GM18517 (cell line): Measurements from ENCODE around the gene PSMC3.

Experiments
- ATAC-seq: cut with Tn5 transposase; IDR thresholded peaks from one replicate; pipeline ENCODE4 v1.9.1; 2021; ENCODE audit warnings: mild to moderate bottlenecking, moderate library complexity; ENCODE audit not compliant: unreplicated experiment

PSMC3 gene

DNA sequence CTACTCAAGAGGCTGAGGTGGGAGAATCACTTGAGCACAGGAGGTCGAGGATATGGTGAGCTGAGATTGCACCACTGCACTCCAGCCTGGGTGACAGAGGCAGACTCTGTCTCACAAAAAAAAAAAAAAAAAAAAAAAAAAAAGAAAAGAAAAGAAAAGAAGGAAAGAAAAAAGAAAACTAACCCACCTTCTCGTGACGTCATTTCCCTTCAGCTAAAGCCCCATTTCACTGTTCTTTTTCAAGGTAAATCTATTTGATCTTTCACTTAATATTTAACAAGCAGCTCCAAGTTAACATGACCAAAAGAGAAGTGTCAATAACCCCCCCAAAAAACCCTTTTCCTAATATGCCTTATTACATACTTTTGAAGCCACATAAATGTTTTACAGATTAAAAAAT is 17.6 kb upstream of the PSMC3 start:
- ATAC-seq: no peak

- ATAC-seq: no peak
These were observed 16.9 kb upstream of the PSMC3 start for GRCh38 chr11:47443028-47443700.

DNA sequence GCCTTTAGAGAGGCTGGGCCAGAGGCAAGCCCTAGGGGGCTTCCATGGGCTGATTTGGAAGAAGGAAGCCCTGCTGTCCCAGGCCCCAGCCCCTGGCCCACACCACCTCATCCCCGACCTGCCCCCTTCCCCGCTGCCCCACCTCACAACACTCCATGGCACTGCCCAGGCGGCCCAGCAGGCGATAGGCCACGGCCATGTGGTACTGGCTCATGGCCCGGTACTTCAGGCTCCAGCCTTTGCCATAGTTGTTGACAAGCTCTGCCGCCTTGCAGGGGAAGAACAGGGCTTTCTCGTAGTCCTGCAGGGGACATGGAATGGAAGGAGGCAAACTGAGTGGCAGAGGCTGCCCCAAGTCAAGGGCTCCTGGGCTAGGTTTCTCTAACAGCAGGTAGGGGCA is 16.3 kb upstream of the PSMC3 start:
- ATAC-seq: no peak

DNA sequence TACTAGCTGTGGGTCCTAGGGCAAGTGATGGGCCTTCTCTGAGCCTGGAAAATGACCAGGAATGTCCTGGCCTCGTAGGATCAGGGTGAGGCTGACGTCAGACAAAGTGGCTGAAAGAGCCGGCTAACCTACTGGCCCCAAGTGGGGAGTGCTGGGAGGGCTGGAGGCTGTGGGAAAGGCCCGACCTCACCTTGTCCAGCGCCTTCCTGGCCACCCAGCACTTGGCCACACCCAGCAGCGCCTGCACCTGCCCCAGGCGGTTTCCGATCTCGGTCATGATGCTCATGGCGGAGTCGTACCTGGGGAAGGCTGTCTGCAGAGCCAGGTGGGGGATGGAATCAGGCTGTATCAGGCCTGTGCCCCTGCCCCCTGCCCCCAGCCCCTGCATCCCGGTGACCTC is 15.2 kb upstream of the PSMC3 start:
- ATAC-seq: no peak

- no peak for ATAC-seq
These were observed 13.8 kb upstream of the PSMC3 start for GRCh38 chr11:47440054-47440476.

DNA sequence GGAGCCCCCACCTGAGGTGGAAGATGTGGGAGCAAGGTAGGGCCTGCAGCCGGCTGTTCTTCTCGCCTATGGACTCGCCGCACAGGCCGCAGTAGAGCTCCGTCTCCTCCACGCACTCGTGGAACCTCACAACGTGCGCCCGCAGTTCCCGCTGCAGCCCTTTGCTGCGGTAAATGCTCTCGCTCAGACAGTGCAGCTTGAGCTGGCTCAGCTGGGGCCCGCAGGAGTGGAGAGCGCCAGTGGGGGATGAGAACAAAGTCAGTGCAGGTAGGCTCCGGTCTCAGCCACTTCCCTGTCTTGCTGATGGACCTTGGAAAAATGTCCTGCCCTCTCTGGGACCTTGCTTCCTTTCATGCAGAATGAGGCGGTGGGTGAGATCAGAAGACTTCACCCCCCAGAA is 12.5 kb upstream of the PSMC3 start:
- no peak for ATAC-seq

GRCh38 chr11:47437746-47438418 is 11.6 kb upstream of the PSMC3 start:
- ATAC-seq: no peak

DNA sequence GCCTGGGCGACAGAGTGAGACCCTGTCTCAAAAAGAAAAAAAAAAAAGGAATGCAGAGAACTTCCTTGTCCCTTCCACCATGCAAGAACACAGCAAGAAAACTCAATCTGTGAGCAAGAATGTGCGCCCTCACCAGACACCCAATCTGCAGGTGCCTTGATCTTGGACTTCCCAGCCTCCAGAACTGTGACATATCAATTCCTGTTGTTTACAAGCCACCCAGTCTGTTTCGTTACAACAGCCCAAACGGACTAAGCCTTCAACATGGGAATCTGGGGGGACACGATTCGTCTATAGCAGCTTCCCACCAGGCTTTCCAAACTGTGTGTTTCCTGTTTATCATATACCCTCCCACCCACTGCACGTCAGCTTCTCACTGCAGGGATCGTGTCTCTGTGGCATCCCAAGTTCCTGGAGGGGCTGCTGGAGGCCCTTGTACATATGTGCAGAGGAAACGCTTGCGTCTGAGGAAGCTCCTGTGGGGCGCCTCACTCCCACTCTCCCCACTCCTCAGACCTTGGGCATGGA is 11.0 kb upstream of the PSMC3 start:
- ATAC-seq: no peak

DNA sequence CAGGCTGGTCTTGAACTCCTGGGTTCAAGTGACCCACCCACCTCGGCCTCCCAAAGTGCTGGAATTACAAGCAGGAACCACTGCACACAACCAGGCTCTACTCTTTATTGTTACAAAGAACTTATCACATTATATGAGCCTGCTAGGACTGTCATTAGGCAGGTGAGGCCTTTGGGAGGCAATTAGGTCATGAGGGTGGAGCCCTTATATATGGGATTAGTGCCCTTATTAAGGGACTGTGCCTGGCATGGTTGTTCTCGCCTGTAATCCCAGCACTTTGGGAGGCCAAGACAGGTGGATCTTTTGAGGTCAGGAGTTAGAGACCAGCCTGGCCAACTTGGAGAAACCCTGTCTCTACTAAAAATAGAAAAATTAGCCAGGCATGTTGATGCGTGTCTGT is 10.5 kb upstream of the PSMC3 start:
- ATAC-seq: no peak

GRCh38 chr11:47435687-47436086 is 9.4 kb upstream of the PSMC3 start:
- ATAC-seq: no peak

- no peak for ATAC-seq
These were observed 8.0 kb upstream of the PSMC3 start for GRCh38 chr11:47434011-47434786.

DNA sequence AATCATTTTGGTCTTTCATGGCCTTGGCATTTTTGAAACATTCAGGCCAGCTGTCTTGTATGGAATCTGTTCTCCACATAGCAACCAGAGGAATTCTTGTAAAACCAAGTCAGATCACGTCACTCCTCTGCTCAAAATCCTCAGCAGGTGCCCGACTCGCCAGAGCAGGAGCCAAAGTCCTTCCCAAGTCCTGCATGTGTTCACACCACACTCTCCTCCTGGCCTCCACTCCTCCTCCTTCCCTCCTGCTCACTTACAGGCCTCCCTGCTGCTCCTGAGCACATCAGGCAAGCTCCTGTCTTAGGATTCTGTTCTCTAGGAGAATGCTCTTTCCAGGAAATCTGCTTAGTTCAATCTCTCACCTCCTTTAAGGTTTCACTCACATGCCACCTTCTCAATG is 6.9 kb upstream of the PSMC3 start:
- ATAC-seq: no peak

DNA sequence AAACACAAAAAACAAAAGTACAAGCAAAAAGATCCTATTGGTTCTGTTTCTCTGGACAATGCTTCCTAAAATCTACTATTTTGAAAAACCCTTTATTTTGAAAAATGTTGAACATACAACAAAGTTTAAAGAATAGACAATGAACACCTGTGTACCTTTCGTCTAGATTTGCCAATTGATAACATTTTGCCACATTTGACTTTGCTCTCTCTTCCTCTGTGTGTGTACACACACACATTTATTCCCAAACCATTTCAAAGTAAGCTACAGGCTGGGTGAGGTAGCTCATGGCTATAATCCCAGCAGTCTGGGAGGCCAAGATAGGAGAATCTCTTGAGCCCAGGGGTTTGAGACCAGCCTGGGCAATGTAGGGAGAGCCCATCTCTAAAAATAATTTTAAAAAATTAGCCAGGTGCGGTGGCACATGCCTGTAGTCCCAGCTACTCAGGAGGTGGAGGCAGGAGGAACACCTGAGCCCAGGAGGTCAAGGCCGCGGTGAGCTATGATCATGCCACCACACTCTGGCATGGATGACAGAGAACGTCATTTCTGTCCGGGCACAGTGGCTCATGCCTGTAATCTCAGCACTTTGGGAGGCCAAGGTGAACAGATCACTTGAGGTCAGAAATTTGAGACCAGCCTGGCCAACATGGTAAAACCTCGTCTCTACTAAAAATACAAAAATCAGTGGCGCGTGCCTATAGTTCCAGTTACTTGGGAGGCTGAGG is 5.3 kb upstream of the PSMC3 start:
- ATAC-seq: no peak

DNA sequence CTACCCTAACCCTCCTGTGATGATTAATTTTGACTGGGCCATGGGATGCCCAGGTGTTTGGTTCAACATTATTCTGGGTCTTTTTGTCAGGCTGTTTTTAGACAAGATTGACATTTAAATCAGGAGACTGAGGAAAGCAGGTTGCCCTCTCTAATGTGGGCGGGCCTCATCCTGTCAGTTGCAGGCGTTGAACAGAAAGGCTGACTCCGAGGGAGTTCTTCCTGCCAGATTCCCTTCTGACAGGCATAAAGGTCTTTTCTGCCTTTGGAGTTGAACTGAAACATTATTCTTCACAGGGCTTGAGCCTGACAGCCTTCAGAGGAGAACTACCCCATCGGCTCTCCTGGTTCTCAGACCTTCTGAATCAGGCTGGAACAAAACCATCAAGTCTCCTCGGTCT is 4.3 kb upstream of the PSMC3 start:
- no peak for ATAC-seq

DNA sequence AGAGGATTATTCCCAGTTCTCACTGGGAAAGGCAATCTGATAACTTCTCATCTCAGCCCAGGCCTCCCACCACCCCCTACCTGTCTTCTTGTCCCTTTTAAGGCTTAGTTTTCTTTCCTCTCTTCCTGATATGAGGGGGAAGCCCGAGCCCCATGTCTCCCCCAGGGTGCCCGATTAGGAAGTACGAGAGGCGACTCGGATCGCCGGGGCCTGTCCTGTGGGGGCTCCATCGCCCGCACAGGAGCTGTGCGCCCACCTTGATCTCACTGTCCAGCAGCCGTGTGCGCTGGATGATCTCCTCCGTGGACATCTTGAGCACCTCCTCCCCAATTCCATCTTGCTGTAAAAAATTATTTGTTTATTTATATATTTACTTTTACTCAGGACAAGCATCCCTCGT is 628 bp downstream of the PSMC3 start:
- no peak for ATAC-seq

DNA sequence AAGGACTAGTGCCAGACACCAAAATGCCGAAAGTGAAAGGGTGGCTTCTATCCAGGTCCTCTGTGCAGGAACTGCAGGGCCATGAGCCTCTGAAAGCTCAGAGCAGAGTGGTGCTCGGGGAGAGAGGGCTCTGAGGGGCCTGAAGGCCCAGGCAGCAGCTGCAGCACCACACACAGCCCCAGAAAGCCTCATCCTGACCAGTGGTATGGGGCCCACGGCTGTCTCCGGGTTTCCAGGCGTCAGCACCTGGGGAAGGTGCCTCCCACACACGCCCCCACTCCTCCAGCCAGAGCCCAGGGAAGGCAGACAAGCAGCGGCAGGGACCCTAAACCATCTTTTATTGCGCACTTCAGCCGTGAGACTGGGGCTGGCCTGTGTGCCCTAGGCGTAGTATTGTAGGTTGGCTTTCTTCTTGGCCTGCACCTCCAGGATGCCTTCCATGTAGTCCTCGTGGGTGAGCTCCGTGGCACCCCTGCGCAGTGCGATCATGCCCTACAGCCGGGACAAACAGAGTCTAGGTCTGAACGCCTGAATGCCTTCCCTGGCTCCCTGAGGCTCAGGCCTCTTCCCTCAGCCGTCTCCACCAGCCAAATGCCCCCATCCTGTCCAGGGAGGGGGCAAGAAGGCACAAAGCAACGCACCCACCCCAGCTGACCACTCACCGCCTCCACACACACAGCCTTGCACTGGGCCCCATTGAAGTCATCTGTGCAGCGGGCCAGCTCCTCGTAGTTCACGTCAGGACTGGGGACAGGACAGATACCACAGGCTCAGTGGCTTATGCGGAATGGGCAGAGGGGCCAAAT is 7.6 kb downstream of the PSMC3 start:
- ATAC-seq: no peak

DNA sequence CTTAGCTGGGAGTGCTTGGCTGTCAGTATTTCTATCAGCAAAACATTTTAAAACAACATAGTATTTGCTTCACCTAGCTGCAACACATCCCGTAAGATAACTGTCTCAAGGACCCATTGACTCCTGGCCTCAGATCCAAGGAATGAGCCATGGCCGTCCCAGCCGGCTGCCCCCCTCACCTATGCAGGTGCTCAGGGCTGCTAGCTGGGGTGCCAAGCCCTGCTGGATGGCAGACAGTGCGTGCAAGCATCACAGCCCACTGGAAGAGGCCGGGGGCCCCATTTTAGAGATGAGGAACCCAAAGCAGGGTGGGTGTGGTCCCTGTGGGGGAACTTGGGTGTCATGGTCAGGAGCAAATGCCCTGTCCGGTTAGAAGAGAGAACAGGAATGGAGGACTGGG is 8.5 kb downstream of the PSMC3 start:
- ATAC-seq: no peak

DNA sequence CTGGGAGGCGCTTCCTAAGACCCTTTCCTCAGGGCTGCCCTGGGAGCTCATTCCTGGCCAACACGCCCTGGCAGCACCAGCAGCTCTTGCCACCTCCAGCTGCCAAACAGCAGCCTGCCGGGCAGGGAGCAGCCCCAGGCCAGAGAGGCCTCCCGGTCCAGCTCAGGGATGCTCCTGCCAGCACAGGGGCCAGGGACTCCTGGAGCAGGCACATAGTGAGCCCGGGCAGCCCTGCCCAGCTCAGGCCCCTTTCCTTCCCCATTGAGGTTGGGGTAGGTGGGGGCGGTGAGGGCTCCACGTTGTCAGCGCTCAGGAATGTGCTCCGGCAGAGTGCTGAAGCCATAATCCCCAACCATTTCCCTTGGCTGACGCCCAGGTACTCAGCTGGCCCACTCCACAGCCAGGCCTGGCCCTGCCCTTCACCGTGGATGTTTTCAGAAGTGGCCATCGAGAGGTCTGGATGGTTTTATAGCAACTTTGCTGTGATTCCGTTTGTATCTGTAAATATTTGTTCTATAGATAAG is 10.2 kb downstream of the PSMC3 start:
- ATAC-seq: no peak

DNA sequence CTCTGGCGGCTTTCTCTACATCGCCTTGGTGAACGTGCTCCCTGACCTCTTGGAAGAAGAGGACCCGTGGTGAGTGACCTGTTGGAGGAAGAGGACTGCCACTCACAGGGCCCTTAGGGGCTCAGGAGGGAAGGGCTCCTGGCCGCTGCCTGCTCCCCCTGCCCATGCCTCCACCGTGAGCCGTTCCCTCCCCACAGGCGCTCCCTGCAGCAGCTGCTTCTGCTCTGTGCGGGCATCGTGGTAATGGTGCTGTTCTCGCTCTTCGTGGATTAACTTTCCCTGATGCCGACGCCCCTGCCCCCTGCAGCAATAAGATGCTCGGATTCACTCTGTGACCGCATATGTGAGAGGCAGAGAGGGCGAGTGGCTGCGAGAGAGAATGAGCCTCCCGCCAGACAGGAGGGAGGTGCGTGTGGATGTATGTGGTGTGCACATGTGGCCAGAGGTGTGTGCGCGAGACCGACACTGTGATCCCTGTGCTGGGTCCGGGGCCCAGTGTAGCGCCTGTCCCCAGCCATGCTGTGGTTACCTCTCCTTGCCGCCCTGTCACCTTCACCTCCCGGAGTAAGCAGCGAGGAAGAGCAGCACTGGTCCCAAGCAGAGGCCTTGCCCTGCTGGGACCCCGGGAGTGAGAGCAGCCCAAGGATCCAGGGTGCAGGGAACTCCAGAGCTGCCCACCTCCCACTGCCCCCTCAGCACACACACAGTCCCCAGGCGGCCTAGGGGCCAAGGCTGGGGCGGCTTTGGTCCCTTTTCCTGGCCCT is 11.0 kb downstream of the PSMC3 start:
- no peak for ATAC-seq
